ENCODE measurements around the gene ETHE1.

- TF ChIP-seq CTCF (IDR thresholded peaks at IDR 0.05; ENCODE audit: low read length) (no peak), EZH2 (IDR thresholded peaks at IDR 0.05; ENCODE audit: borderline replicate concordance, low read length) (no peak)
These were observed 62.7 kb downstream of the ETHE1 start for GRCh38 chr19:43464134-43464775.
